Mesendoderm (in vitro differentiated cells): ENCODE results near the gene SLIT3.

Source experiments
- DNase-seq: peaks from one replicate; pipeline ENCODE4 v3.0.0; 2013
- H2AK5ac ChIP-seq: 2 replicates; pipeline ENCODE4 v1.6.1; 2013; ENCODE audit warnings: low read length, inconsistent platforms
- H2BK120ac ChIP-seq: 2 replicates; pipeline ENCODE4 v1.6.1; 2013; ENCODE audit warnings: low read depth, mild to moderate bottlenecking, low read length, moderate library complexity, mixed read lengths
- H2BK15ac ChIP-seq: replicated peaks from 2 replicates; pipeline ENCODE4 v1.6.1; 2013; ENCODE audit warnings: low read depth, mild to moderate bottlenecking, moderate library complexity
- H2BK5ac ChIP-seq: 2 replicates; pipeline ENCODE4 v1.6.1; 2013; ENCODE audit warnings: low read length, inconsistent platforms
- H3K18ac ChIP-seq: 2 replicates; pipeline ENCODE4 v1.6.1; 2013; ENCODE audit warnings: mild to moderate bottlenecking, low read length, mixed read lengths
- H3K23ac ChIP-seq: one replicate; pipeline ENCODE4 v1.6.1; 2013; ENCODE audit warnings: low read length
- H3K27ac ChIP-seq: 2 replicates; pipeline ENCODE4 v1.5.1; 2013; ENCODE audit warnings: low read depth, mild to moderate bottlenecking, inconsistent platforms, low read length, moderate library complexity
- H3K27me3 ChIP-seq: 2 replicates; pipeline ENCODE4 v1.6.1; 2013; ENCODE audit warnings: low read length, control low read depth, mild to moderate bottlenecking, inconsistent platforms; ENCODE audit not compliant: insufficient read depth, poor library complexity
- H3K36me3 ChIP-seq: 2 replicates; pipeline ENCODE4 v1.6.1; 2013; ENCODE audit warnings: low read length, inconsistent platforms; ENCODE audit not compliant: control insufficient read depth, insufficient read depth
- H3K4ac ChIP-seq: one replicate; pipeline ENCODE4 v1.6.1; 2013; ENCODE audit warnings: low read depth, mild to moderate bottlenecking, low read length, moderate library complexity
- H3K4me1 ChIP-seq: 2 replicates; pipeline ENCODE4 v1.6.1; 2013; ENCODE audit warnings: low read depth, low read length, inconsistent platforms; ENCODE audit not compliant: control insufficient read depth
- H3K4me2 ChIP-seq: 2 replicates; pipeline ENCODE4 v1.6.1; 2013; ENCODE audit warnings: low read length
- H3K4me3 ChIP-seq: 2 replicates; pipeline ENCODE4 v1.5.1; 2013; ENCODE audit warnings: mild to moderate bottlenecking, low read length
- H3K56ac ChIP-seq: one replicate; pipeline ENCODE4 v1.6.1; 2013; ENCODE audit warnings: low read length
- H3K79me1 ChIP-seq: 2 replicates; pipeline ENCODE4 v1.6.1; 2013; ENCODE audit warnings: low read length, inconsistent platforms
- H3K79me2 ChIP-seq: 2 replicates; pipeline ENCODE4 v1.6.1; 2013; ENCODE audit warnings: mild to moderate bottlenecking, low read length; ENCODE audit not compliant: control insufficient read depth, insufficient read depth
- H3K9ac ChIP-seq: 2 replicates; pipeline ENCODE4 v1.6.1; 2013; ENCODE audit warnings: low read length, inconsistent platforms
- H4K5ac ChIP-seq: one replicate; pipeline ENCODE4 v1.6.1; 2013; ENCODE audit warnings: low read length
- H4K8ac ChIP-seq: one replicate; pipeline ENCODE4 v1.6.1; 2013; ENCODE audit warnings: low read depth, mild to moderate bottlenecking, control low read depth, low read length, moderate library complexity
- WGBS: extraction: QIAGEN DNeasy Blood & Tissue Kit; methylation state at CpG from one replicate; pipeline ENCODE4 v1.1.7; 2013; ENCODE audit warnings: low lambda C conversion rate, missing lambda C conversion rate; ENCODE audit not compliant: insufficient coverage; ENCODE audit errors: extremely low coverage; 5-methylcytosine and 5-hydroxymethylcytosine counted together

SLIT3 gene

GRCh38 chr5:169027501-169028061 lies 273.4 kb downstream of the SLIT3 start:
- Histone ChIP-seq H4K5ac (no peak overlapping the region), H3K23ac (no peak overlapping the region), H3K27ac (no peak overlapping the region), H3K27me3 (no peaks in the 10 kb centered on the region), H2BK5ac (no peak overlapping the region), H4K8ac (no peak overlapping the region), H3K4me1 (peaks cover 4% of the 10 kb centered on the region), H2AK5ac (no peak overlapping the region), H2BK120ac (no peak overlapping the region), H3K18ac (no peak overlapping the region), H3K79me1 (no peaks in the 10 kb centered on the region), H2BK15ac (no peak overlapping the region), H3K9ac (no peak overlapping the region), H3K4me2 (no peak overlapping the region), H3K4ac (no peak overlapping the region), H3K56ac (no peak overlapping the region), H3K4me3 (no peak overlapping the region), H3K79me2 (no peaks in the 10 kb centered on the region), H3K36me3 (no peaks in the 10 kb centered on the region)
- peak; percentile 53 for DNase-seq
- WGBS: no CpG with 5 or more reads among the region's 11 CpGs

GRCh38 chr5:169025491-169025890 lies 275.4 kb downstream of the SLIT3 start:
- no peak overlapping the region for H3K18ac ChIP-seq
- no peak overlapping the region for H2BK5ac ChIP-seq
- H3K23ac ChIP-seq: no peak overlapping the region
- H3K9ac ChIP-seq: no peak overlapping the region
- no peaks in the 10 kb centered on the region for H3K79me2 ChIP-seq
- H3K27me3 ChIP-seq: no peaks in the 10 kb centered on the region
- no peak overlapping the region for H3K4me2 ChIP-seq
- H4K5ac ChIP-seq: no peak overlapping the region
- no peaks in the 10 kb centered on the region for H3K36me3 ChIP-seq
- H2BK120ac ChIP-seq: no peak overlapping the region
- H3K27ac ChIP-seq: no peak overlapping the region
- no peak for DNase-seq
- WGBS: no CpG with 5 or more reads among the region's 1 CpG
- no peak overlapping the region for H2AK5ac ChIP-seq
- H2BK15ac ChIP-seq: no peak overlapping the region
- no peak overlapping the region for H4K8ac ChIP-seq
- no peaks in the 10 kb centered on the region for H3K79me1 ChIP-seq
- H3K56ac ChIP-seq: no peak overlapping the region
- no peak overlapping the region for H3K4ac ChIP-seq
- no peak overlapping the region for H3K4me3 ChIP-seq
- H3K4me1 ChIP-seq: peaks cover 4% of the 10 kb centered on the region

- no peak overlapping the region for H3K23ac ChIP-seq
- no peak for DNase-seq
- H3K79me1 ChIP-seq: no peaks in the 10 kb centered on the region
- no peaks in the 10 kb centered on the region for H3K79me2 ChIP-seq
- no peak overlapping the region for H3K27ac ChIP-seq
- H3K4ac ChIP-seq: no peak overlapping the region
- H4K5ac ChIP-seq: no peak overlapping the region
- no peaks in the 10 kb centered on the region for H3K4me1 ChIP-seq
- H3K36me3 ChIP-seq: no peaks in the 10 kb centered on the region
- no peaks in the 10 kb centered on the region for H3K27me3 ChIP-seq
- WGBS: no CpG with 5 or more reads among the region's 11 CpGs
- no peak overlapping the region for H3K4me2 ChIP-seq
- H3K56ac ChIP-seq: no peak overlapping the region
- H2BK5ac ChIP-seq: no peak overlapping the region
- no peak overlapping the region for H3K18ac ChIP-seq
- H2AK5ac ChIP-seq: no peak overlapping the region
- H4K8ac ChIP-seq: no peak overlapping the region
- no peak overlapping the region for H3K4me3 ChIP-seq
- no peak overlapping the region for H2BK120ac ChIP-seq
- no peak overlapping the region for H2BK15ac ChIP-seq
- H3K9ac ChIP-seq: no peak overlapping the region
These were observed 276.5 kb downstream of the SLIT3 start for GRCh38 chr5:169024421-169024820.

GRCh38 chr5:169022718-169023117 lies 278.2 kb downstream of the SLIT3 start:
- Histone ChIP-seq H2BK5ac (no peak overlapping the region), H3K4me1 (no peaks in the 10 kb centered on the region), H2AK5ac (no peak overlapping the region), H3K79me1 (no peaks in the 10 kb centered on the region), H3K4me3 (no peak overlapping the region), H3K23ac (no peak overlapping the region), H3K27ac (no peak overlapping the region), H3K79me2 (no peaks in the 10 kb centered on the region), H3K27me3 (no peaks in the 10 kb centered on the region), H4K8ac (no peak overlapping the region), H2BK120ac (no peak overlapping the region), H3K4ac (no peak overlapping the region), H3K56ac (no peak overlapping the region), H3K4me2 (no peak overlapping the region), H3K18ac (no peak overlapping the region), H2BK15ac (no peak overlapping the region), H3K9ac (no peak overlapping the region), H4K5ac (no peak overlapping the region), H3K36me3 (no peaks in the 10 kb centered on the region)
- no CpG with 5 or more reads among the region's 4 CpGs for WGBS
- no peak for DNase-seq

- Histone ChIP-seq H3K23ac (no peak overlapping the region), H3K4me2 (no peak overlapping the region), H4K8ac (no peak overlapping the region), H3K56ac (no peak overlapping the region), H3K27me3 (no peaks in the 10 kb centered on the region), H3K4me1 (no peaks in the 10 kb centered on the region), H3K36me3 (no peaks in the 10 kb centered on the region), H3K4me3 (no peak overlapping the region), H3K79me2 (no peaks in the 10 kb centered on the region), H3K9ac (no peak overlapping the region), H2BK5ac (no peak overlapping the region), H2BK120ac (no peak overlapping the region), H3K27ac (no peak overlapping the region), H2AK5ac (no peak overlapping the region), H3K18ac (no peak overlapping the region), H3K79me1 (no peaks in the 10 kb centered on the region), H3K4ac (no peak overlapping the region), H2BK15ac (no peak overlapping the region), H4K5ac (no peak overlapping the region)
- WGBS: no CpG with 5 or more reads among the region's 2 CpGs
- peak; percentile 75 for DNase-seq
These were observed 280.8 kb downstream of the SLIT3 start for GRCh38 chr5:169020102-169020501.

- H3K4me1 ChIP-seq: no peaks in the 10 kb centered on the region
- H2AK5ac ChIP-seq: no peak overlapping the region
- no peaks in the 10 kb centered on the region for H3K79me2 ChIP-seq
- no peak overlapping the region for H3K23ac ChIP-seq
- no peak overlapping the region for H3K27ac ChIP-seq
- H3K56ac ChIP-seq: no peak overlapping the region
- no peaks in the 10 kb centered on the region for H3K79me1 ChIP-seq
- no peaks in the 10 kb centered on the region for H3K27me3 ChIP-seq
- WGBS: no CpG with 5 or more reads among the region's 6 CpGs
- H3K4ac ChIP-seq: no peak overlapping the region
- peak; percentile 14 for DNase-seq
- H3K9ac ChIP-seq: no peak overlapping the region
- H2BK5ac ChIP-seq: no peak overlapping the region
- no peak overlapping the region for H2BK120ac ChIP-seq
- H4K5ac ChIP-seq: no peak overlapping the region
- no peak overlapping the region for H4K8ac ChIP-seq
- H3K4me3 ChIP-seq: no peak overlapping the region
- no peak overlapping the region for H3K18ac ChIP-seq
- no peak overlapping the region for H3K4me2 ChIP-seq
- H2BK15ac ChIP-seq: no peak overlapping the region
- H3K36me3 ChIP-seq: no peaks in the 10 kb centered on the region
These were observed 282.0 kb downstream of the SLIT3 start for GRCh38 chr5:169018925-169019324.
